AG10803 (cell line): ENCODE results near the gene INPP1.

ENCODE experiments used
- DNase-seq: peaks from one replicate; pipeline ENCODE4 v3.0.0; 2010; ENCODE audit warnings: low read depth
- H3K4me3 ChIP-seq: 2 replicates; pipeline ENCODE4 v1.5.1; 2011; ENCODE audit warnings: mild to moderate bottlenecking, low read length, control low read depth
- TF ChIP-seq, protein P1 (sequence below): conservative IDR thresholded peaks from 2 replicates; pipeline ENCODE4 v1.5.1; 2011; ENCODE audit warnings: mild to moderate bottlenecking, low read length, control low read depth, inconsistent platforms

The INPP1 gene

DNA sequence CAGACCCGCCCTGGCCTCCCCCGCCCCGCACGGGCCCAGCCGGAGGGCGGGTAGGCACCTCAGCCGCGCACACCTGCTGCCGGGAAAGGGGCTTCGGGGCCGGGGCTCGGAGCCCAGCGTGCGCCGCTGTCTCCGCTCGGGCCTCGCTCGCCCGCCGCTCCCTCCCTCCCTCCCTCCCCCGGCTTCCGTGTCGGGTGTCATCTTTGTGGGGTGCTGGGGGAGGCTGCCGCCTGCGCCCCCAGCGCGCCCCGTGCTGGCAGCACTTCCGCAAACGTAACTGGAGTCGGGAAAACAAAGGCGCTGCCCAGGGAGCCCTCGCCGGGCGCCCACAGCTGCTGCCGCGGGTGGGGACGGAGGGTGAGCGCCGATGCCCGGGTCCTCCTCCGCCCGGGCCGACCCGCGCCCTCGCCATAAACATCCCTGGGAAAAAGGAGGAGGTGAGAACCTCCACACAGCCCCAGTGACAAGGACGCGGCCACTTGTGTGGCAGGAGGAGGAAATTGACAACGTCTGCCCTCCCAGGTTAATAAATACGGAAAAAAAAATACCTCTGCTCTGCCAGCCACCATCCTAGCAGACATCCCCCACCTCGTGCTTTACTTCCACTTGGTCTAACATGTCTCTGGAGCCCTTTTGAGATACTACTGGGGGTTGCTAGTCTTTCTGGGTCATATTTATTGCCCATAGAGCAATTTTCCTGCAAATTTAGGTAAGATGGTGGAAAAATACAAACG, 65.3 kb downstream of the INPP1 start:
- peak; percentile 16 for DNase-seq
- H3K4me3 ChIP-seq = peak overlapping the region; percentile 63
- TF ChIP-seq, protein P1, sequence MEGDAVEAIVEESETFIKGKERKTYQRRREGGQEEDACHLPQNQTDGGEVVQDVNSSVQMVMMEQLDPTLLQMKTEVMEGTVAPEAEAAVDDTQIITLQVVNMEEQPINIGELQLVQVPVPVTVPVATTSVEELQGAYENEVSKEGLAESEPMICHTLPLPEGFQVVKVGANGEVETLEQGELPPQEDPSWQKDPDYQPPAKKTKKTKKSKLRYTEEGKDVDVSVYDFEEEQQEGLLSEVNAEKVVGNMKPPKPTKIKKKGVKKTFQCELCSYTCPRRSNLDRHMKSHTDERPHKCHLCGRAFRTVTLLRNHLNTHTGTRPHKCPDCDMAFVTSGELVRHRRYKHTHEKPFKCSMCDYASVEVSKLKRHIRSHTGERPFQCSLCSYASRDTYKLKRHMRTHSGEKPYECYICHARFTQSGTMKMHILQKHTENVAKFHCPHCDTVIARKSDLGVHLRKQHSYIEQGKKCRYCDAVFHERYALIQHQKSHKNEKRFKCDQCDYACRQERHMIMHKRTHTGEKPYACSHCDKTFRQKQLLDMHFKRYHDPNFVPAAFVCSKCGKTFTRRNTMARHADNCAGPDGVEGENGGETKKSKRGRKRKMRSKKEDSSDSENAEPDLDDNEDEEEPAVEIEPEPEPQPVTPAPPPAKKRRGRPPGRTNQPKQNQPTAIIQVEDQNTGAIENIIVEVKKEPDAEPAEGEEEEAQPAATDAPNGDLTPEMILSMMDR = no peak

DNA sequence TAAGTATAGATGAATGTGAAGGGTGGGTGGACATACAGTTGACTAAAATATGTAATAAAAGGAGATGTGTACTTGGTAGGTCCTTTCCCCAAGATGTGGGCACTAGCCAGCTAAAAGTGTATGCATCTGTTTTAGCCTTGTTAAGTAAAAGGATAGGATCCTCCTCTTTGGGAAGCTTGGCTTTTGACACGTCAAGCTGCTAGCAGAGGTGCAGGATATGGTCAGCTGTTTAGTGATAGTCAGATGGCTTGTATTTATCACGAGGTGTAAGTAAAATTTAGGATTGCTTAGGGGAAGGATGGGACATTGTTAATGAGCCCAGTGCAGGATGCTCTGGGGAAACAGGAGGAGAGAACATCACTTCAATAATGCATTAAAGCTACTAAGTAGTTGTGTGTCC, 66.2 kb downstream of the INPP1 start:
- TF ChIP-seq, protein P1 = no peak
- no peak for DNase-seq
- no peak overlapping the region for H3K4me3 ChIP-seq

- TF ChIP-seq, protein P1 = no peak
- no peak for DNase-seq
- H3K4me3 ChIP-seq = no peak overlapping the region
These were observed 66.8 kb downstream of the INPP1 start for GRCh38 chr2:190410166-190410565.

- TF ChIP-seq, protein P1 = no peak
- no peak for DNase-seq
- H3K4me3 ChIP-seq = no peak overlapping the region
These were observed 69.6 kb downstream of the INPP1 start for GRCh38 chr2:190412966-190413365.

GRCh38 chr2:190413421-190413820, 70.0 kb downstream of the INPP1 start:
- DNase-seq = no peak
- TF ChIP-seq, protein P1 = no peak
- no peak overlapping the region for H3K4me3 ChIP-seq

DNA sequence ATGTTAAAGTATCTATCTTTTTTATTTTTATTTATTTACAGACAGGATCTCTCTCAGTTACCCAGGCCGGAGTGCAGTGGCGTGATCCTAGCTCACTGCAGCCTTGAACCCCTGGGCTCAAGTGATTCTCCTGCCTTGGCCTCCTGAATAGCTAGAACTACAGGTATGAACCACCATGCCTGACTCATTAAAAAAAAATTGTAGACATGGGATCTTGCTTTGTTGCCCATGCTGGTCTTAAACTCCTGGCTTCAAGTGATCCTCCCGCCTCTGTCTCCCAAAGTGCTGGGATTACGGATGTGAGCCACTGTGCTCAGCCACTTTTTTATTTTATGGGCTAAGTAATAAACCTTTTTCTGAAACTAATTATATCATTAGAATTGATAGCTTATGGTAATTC, 71.9 kb downstream of the INPP1 start:
- no peak overlapping the region for H3K4me3 ChIP-seq
- TF ChIP-seq, protein P1 = no peak
- DNase-seq = no peak
